ENCODE results near the gene MLXIPL. TPM values are rescaled to one million over a fixed set of nuclear protein-coding genes. Genes with fewer than 3 reads are reported as not detected.

MLXIPL gene
- total RNA-seq, 1 donor from 2014 or later = 11.1 TPM

- no peak overlapping the region for H3K4me3 ChIP-seq
- TF ChIP-seq CTCF (IDR thresholded peaks at IDR 0.05) = no peak
- ATAC-seq (no peak), DNase-seq (no peak)
- H3K27me3 ChIP-seq = peaks cover 15% of the 10 kb centered on the region
- no peaks in the 10 kb centered on the region for H3K4me1 ChIP-seq
- no peaks in the 10 kb centered on the region for H3K9me3 ChIP-seq
- no peak overlapping the region for H3K27ac ChIP-seq
- H3K36me3 ChIP-seq = no peaks in the 10 kb centered on the region
- intact Hi-C loops (cut with DNase I) = loop anchor here (5.0 kb wide), 1 partner anchor 122 kb away; no protein-coding TSS in a partner anchor
These were observed 18.6 kb downstream of the MLXIPL start for GRCh38 chr7:73605601-73606220.

DNA sequence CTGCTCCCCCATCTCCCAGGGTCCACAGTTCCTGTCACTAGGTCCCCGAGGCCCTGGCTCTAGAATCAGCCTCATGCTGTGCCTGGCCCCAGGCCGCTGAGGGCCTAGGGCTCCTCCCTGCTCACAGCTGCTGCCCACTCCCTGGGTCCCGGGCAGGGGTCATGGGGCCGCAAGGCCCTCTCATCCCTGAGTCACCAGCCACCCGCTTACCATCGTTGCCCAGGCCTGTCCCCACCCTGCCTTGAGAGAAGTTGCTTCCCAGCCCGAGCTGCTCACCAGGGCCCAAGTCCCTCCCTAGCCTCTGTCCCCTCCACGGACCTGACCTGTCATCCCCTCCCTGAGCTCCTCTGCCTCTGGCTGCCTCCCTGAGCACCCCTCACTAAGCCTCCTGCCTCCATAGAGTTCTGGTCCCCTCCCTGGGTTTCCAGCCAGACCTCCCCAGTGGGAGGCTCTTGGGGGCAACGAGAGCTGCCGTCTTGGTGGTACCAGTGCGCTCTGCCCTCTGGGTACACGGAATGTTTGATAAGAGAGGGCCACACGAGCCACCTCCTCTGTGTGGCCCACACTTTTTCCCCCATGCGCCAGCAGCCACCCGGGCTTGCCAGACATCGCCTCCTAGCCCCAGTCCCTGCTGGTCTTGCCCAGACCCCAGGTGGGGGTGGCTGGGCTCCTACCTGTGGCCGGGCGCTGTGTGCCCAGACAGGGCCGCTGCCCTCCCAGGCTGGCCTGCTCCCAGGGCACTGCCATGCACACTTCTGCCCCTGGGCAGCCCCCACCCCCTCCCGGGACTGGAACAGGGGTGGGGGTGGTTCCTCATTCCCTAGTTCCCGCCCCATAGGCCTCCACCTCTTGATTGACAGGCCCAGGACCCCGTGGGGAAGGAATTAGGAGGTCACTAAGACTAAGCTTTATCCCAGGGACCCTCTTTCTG is 21.3 kb downstream of the MLXIPL start:
- peak; percentile 7 for ATAC-seq
- no peak for DNase-seq
- Histone ChIP-seq H3K27ac (no peak overlapping the region), H3K27me3 (peaks cover 15% of the 10 kb centered on the region), H3K4me3 (no peak overlapping the region), H3K9me3 (no peaks in the 10 kb centered on the region), H3K36me3 (no peaks in the 10 kb centered on the region), H3K4me1 (no peaks in the 10 kb centered on the region)
- no peak for TF ChIP-seq CTCF (IDR thresholded peaks at IDR 0.05)
- intact Hi-C loops (cut with DNase I) = no loop called here

DNA sequence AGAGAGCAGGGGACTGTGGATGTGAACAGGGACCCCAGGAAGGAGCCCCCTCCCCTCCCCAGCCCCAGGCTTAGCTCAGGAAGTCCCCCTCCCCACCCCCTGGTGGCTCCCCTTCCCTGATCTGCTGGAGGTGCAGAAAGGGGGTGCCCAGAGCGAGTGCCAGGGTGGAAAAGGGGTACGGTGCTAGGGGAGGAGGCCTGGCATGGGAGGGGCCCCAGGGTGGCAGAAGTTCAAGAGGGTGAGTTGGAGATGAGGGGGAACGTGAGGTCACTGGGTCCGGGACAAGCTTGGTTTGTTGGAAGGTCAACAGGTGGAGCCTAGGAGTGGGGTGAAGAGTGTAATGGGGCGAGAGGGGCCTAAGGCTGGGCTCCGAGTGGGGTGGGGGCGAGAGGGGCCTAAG is 24.4 kb downstream of the MLXIPL start:
- H3K36me3 ChIP-seq = no peaks in the 10 kb centered on the region
- ATAC-seq (no peak), DNase-seq (no peak)
- no peak overlapping the region for H3K27ac ChIP-seq
- no peaks in the 10 kb centered on the region for H3K9me3 ChIP-seq
- TF ChIP-seq CTCF (IDR thresholded peaks at IDR 0.05) = no peak
- intact Hi-C loops (cut with DNase I) = no loop called here
- no peaks in the 10 kb centered on the region for H3K4me1 ChIP-seq
- H3K27me3 ChIP-seq = peaks cover 13% of the 10 kb centered on the region
- H3K4me3 ChIP-seq = no peak overlapping the region

DNA sequence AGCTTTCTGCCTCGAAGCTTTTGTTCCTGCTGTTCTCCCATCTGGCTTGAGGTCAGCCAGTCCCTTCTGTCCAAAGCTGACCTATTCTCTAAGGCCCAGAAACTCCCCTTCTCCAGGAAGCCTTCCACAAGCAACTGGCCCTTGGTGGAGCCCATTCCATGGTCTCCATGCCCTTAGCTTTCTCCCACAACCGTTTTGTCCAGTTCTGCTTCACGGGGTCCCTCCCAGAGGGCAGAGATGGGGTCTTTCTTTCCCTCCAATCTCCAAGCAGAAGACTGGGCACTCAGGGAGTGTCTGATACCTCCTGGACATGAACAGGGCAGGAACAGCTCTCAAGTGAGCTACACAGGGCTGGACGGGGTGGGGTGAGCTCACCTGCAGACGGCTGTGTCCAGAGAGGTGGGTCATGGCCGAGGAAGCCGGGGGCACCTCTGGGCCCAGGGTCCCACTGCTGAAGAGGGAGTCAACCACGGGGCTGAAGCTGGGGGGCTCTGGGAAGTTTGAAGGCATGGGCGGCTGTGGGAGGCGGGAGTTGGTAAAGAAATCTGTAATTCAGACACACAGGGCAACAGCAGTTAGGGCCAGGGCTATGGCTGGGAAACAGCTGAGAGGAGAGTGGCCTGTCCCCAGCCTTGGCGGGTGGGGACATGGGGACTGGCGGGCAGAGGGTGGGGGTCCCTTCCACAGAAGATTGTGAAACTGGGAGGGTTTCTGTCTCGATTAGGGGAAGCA is 25.0 kb downstream of the MLXIPL start:
- ATAC-seq (no peak), DNase-seq (no peak)
- Histone ChIP-seq H3K4me1 (no peaks in the 10 kb centered on the region), H3K9me3 (no peaks in the 10 kb centered on the region), H3K4me3 (no peak overlapping the region), H3K27me3 (peaks cover 13% of the 10 kb centered on the region), H3K36me3 (no peaks in the 10 kb centered on the region), H3K27ac (no peak overlapping the region)
- TF ChIP-seq CTCF (IDR thresholded peaks at IDR 0.05) = no peak
- intact Hi-C loops (cut with DNase I) = no loop called here

- ATAC-seq = no peak
- H3K4me1 ChIP-seq = no peaks in the 10 kb centered on the region
- no peaks in the 10 kb centered on the region for H3K36me3 ChIP-seq
- intact Hi-C loops (cut with DNase I) = no loop called here
- H3K9me3 ChIP-seq = no peaks in the 10 kb centered on the region
- no peak overlapping the region for H3K4me3 ChIP-seq
- no peak for TF ChIP-seq CTCF (IDR thresholded peaks at IDR 0.05)
- DNase-seq = no peak
- peaks cover 13% of the 10 kb centered on the region for H3K27me3 ChIP-seq
- no peak overlapping the region for H3K27ac ChIP-seq
These were observed 26.1 kb downstream of the MLXIPL start for GRCh38 chr7:73597978-73598782.

Measured in upper lobe of right lung (tissue), 1 donor.